SJSA1 (cell line): ENCODE data around the gene AKAP7. TPM values are rescaled to one million over a fixed set of nuclear protein-coding genes. Genes with fewer than 3 reads are reported as not detected.
"Not testable (repeated sequence)": the region's sequence is repeated elsewhere in the genome, so short reads cannot be mapped to it uniquely, and the experiment has no call there.

ENCODE experiments used
- DNase-seq, 2 experiments: peaks; one replicate each; pipeline ENCODE4 v3.0.0-alpha.2; 2015 to 2020; ENCODE audit warnings: low spot score in 2 of 2, low read depth in 1 of 2
- H3K27ac ChIP-seq: fragments of 250-450 bp; sonication (Bioruptor Pico); 2 replicates; pipeline ENCODE4 v1.5.1; 2020; ENCODE audit warnings: mild to moderate bottlenecking, moderate library complexity
- H3K27me3 ChIP-seq: fragments of 250-450 bp; sonication (Bioruptor Pico); replicated peaks from 2 replicates; pipeline ENCODE4 v1.5.1; 2020; ENCODE audit warnings: mild to moderate bottlenecking, moderate library complexity
- H3K36me3 ChIP-seq: fragments of 250-450 bp; sonication (Bioruptor Pico); 2 replicates; pipeline ENCODE4 v1.5.1; 2020; ENCODE audit warnings: mild to moderate bottlenecking
- H3K4me1 ChIP-seq: fragments of 250-450 bp; sonication (Bioruptor Pico); replicated peaks from 2 replicates; pipeline ENCODE4 v1.6.1; 2021; ENCODE audit warnings: mild to moderate bottlenecking
- H3K4me3 ChIP-seq: fragments of 250-450 bp; sonication (Bioruptor Pico); 2 replicates; pipeline ENCODE4 v1.5.1; 2020; ENCODE audit warnings: mild to moderate bottlenecking
- H3K9me3 ChIP-seq: fragments of 250-450 bp; sonication (Bioruptor Pico); replicated peaks from 2 replicates; pipeline ENCODE4 v1.5.1; 2020; ENCODE audit warnings: mild to moderate bottlenecking
- total RNA-seq: library from RNA; depleted of rRNA; stranded (reverse); fragments of >200 nt; shearing (Covaris generic); gene quantifications from 2 replicates; pipeline ENCODE4 v1.2.3, GENCODE V29; 2014; rRNA removed

Gene AKAP7
- total RNA-seq: 5.6 and 5.9 TPM in 2 replicates

DNA sequence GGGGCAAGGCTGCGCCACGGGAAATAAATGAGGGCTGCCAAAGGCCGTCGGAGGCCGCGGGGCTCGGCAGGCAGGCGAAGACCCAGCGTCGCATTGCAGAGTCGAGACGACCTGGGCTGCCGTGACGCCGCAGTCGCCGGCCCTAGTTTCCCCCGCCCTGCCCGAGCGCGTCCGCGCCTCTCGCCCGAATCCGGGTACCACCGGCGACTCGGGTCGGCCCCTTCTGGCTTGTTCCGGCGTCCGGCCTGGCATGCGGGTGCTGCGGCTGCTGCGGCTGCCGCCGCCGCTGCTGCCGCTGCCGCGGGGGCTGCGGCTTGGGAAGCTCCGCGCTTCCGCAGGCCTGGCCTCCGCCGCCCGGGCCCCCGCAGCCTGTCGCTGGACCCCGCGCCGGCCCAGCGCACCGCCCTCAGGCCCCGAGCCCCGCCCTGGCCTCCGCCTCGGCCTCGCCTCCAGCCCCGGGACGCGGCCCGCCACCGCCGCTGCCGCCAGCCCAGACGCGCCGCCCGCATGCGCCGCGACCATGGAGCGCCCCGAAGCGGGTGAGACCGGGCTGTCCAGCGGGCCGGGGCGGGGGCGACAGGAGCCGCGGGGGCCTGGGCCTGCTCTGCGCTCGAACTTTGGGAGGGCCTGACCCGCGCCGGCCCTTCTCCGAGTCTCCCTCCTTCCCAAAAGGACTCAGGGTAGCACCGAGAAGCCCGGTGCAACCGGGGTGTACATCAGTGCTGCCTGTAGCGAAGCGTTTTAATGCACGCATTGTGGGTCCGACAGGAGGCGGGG lies at the start of gene AKAP7:
Gene AKAP7, plus strand, starts transcription at position 224 of the 777 bp plus-strand sequence. Its CDS starts 297 bp downstream, at position 521.
- Histone ChIP-seq H3K27ac (peak within 1 kb of the TSS; percentile 87), H3K9me3 (0 out of 2 replicates have a peak, but pooled peaks cover 3% of the 10 kb centered on the region), H3K27me3 (no peaks in the 10 kb centered on the region), H3K4me3 (peak within 1 kb of the TSS; percentile 94), H3K36me3 (peaks cover 9% of the 10 kb centered on the region), H3K4me1 (peaks cover 15% of the 10 kb centered on the region)
- DNase-seq: peak; percentile 84

DNA sequence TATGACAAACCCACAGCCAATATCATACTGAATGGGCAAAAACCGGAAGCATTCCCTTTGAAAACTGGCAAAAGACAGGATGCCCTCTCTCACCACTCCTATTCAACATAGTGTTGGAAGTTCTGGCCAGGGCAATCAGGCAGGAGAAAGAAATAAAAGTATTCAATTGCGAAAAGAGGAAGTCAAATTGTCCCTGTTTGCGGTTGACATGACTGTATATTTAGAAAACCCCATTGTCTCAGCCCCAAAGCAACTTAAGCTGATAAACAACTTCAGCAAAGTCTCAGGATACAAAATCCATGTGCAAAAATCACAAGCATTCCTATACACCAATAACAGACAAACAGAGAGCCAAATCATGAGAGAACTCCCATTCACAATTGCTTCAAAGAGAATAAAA lies 44.9 kb upstream of the AKAP7 start:
- H3K4me1 ChIP-seq, H3K4me3 ChIP-seq, H3K9me3 ChIP-seq, H3K27ac ChIP-seq, H3K36me3 ChIP-seq, DNase-seq, H3K27me3 ChIP-seq: not testable (repeated sequence)

GRCh38 chr6:131091944-131092343 lies 43.3 kb upstream of the AKAP7 start:
- not testable (repeated sequence) for H3K4me1 ChIP-seq, H3K27me3 ChIP-seq, H3K4me3 ChIP-seq, H3K27ac ChIP-seq, H3K36me3 ChIP-seq, H3K9me3 ChIP-seq, DNase-seq

DNA sequence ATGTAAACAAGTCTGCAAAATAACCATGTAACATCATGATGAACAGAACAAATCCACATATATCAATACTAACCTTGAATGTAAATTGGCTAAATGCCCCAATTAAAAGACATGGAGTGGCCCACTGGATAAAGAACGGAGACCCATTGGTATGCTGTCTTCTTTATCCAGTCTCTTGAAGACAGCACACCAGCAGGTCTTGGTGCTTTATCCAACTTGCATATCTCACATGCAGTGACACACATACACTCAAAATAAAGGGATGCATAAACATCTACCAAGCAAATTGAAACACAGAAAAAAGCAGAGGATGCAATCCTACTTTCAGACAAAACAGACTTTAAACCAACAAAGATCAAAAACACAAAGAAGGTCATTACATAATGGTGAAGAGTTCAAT lies 41.9 kb upstream of the AKAP7 start:
- Histone ChIP-seq H3K4me1 (no peaks in the 10 kb centered on the region), H3K27me3 (no peaks in the 10 kb centered on the region), H3K4me3 (no peak overlapping the region), H3K27ac (no peak overlapping the region), H3K36me3 (no peaks in the 10 kb centered on the region), H3K9me3 (peaks cover 3% of the 10 kb centered on the region)
- DNase-seq: no peak

DNA sequence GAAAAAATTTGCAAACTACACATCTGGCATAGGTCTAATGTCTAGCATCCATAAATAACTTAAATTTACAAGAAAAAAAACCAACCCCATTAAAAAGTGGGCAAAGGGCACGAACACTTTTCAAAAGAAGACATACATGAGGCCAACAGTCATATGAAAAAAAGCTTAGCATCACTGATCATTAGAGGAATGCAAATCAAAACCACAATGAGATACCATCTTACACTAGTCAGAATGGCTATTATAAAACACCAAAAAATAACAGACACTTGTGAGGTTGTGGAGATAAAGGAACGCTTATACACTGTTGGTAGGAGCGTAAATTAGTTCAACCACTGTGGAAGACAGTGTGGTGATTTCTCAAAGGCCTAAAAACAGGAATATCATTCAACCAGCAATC lies 38.5 kb upstream of the AKAP7 start:
- no peak for DNase-seq
- no peaks in the 10 kb centered on the region for H3K36me3 ChIP-seq
- no peaks in the 10 kb centered on the region for H3K27me3 ChIP-seq
- no peak overlapping the region for H3K4me3 ChIP-seq
- peaks cover 3% of the 10 kb centered on the region for H3K9me3 ChIP-seq
- H3K4me1 ChIP-seq: peaks cover 9% of the 10 kb centered on the region
- no peak overlapping the region for H3K27ac ChIP-seq

DNA sequence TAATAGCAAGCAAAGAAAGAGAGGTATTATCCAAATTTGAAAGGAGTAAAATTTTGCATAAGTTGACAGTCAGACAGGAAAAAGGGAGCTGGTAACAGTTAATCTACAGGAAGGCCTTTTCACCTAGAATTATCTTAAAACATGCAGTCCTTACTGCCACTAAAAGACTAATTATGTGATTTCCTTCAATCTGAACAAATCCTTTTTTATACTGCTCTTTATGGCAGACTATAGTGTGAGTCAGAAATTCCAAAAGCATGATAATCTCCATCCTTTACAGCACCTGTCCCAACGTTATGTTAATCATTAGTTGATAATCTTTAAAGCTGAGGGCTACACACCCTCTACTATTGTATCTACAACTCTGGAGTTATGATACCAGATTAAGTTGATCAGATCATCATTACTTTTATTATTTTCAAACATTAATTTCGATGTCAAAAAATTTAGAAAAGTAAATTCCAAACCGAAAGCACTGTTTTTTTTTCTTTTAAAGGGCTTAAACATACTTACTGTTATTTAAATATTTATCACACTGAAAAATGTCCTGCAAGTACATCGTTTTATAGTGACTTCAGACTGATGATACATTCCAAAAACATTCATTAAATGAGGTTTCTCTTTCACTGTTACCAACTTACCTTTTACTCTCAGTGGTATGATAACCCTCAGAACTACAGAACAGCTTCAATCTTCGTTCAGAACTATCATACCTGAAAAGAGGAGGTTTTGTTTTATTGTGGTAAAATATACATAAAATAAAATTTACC lies 33.2 kb upstream of the AKAP7 start:
- Histone ChIP-seq H3K4me1 (peaks cover 27% of the 10 kb centered on the region), H3K36me3 (no peaks in the 10 kb centered on the region), H3K9me3 (no peaks in the 10 kb centered on the region), H3K4me3 (no peak overlapping the region), H3K27me3 (no peaks in the 10 kb centered on the region), H3K27ac (peak overlapping the region; percentile 1; the same call in 1 of the 2 replicates)
- DNase-seq: peak in 1 of 2 experiments; percentile 39

GRCh38 chr6:131103296-131103695 lies 32.0 kb upstream of the AKAP7 start:
- Histone ChIP-seq H3K4me3 (no peak overlapping the region), H3K36me3 (no peaks in the 10 kb centered on the region), H3K4me1 (peaks cover 39% of the 10 kb centered on the region), H3K9me3 (no peaks in the 10 kb centered on the region), H3K27ac (no peak overlapping the region), H3K27me3 (no peaks in the 10 kb centered on the region)
- no peak for DNase-seq

- peaks cover 39% of the 10 kb centered on the region for H3K4me1 ChIP-seq
- no peaks in the 10 kb centered on the region for H3K9me3 ChIP-seq
- DNase-seq: no peak
- H3K4me3 ChIP-seq: no peak overlapping the region
- no peaks in the 10 kb centered on the region for H3K27me3 ChIP-seq
- no peaks in the 10 kb centered on the region for H3K36me3 ChIP-seq
- H3K27ac ChIP-seq: no peak overlapping the region
Measured at GRCh38 chr6:131103901-131104300, 31.4 kb upstream of the AKAP7 start.

DNA sequence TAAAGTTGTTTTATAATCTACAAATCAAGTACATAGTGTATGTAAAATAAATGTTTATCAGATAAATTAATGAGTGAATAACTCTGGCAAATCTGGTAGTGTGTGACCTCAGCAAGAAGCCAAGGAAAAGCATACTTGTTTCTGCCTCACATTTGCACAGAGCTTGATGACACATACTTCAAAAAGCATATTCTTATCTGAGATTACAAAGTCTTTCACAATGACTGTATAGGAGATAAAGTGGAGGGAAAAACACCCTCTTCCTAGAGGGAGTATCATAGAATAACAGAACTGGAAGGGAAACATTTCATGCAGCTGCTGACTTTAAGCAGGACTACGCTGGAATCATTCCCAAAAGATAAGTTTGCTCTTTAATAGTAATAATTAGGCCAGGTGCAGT lies 28.1 kb upstream of the AKAP7 start:
- no peak overlapping the region for H3K27ac ChIP-seq
- H3K36me3 ChIP-seq: no peaks in the 10 kb centered on the region
- no peak overlapping the region for H3K4me3 ChIP-seq
- H3K27me3 ChIP-seq: no peaks in the 10 kb centered on the region
- peak in 1 of 2 experiments; percentile 30 for DNase-seq
- H3K4me1 ChIP-seq: peaks cover 26% of the 10 kb centered on the region
- no peaks in the 10 kb centered on the region for H3K9me3 ChIP-seq

GRCh38 chr6:131112249-131112648 lies 23.0 kb upstream of the AKAP7 start:
- no peaks in the 10 kb centered on the region for H3K36me3 ChIP-seq
- H3K27me3 ChIP-seq: no peaks in the 10 kb centered on the region
- H3K9me3 ChIP-seq: no peaks in the 10 kb centered on the region
- DNase-seq: no peak
- no peak overlapping the region for H3K27ac ChIP-seq
- peaks cover 10% of the 10 kb centered on the region for H3K4me1 ChIP-seq
- H3K4me3 ChIP-seq: no peak overlapping the region

- H3K9me3 ChIP-seq: no peaks in the 10 kb centered on the region
- H3K27me3 ChIP-seq: no peaks in the 10 kb centered on the region
- H3K27ac ChIP-seq: no peak overlapping the region
- H3K4me1 ChIP-seq: no peaks in the 10 kb centered on the region
- no peak overlapping the region for H3K4me3 ChIP-seq
- no peak for DNase-seq
- no peaks in the 10 kb centered on the region for H3K36me3 ChIP-seq
Measured at GRCh38 chr6:131115651-131116050, 19.6 kb upstream of the AKAP7 start.

DNA sequence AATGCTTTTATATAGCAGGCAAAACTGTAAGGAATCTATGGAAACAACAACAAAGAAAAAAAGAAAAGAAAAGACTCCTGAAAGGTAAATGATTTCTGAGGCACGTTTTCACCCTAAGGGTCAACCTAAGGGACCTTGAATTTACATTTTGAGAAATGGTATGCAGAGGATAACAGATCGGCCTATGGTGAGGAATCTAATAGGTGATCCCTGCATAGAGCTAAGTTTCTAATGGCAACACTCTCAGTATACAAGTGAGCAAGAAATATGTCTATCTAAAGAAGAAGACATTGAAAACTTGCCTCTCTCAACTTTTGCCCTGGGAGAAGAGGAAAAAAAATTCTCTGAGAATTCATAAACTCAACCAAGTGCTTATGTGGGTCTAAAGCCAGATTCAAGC lies 18.9 kb upstream of the AKAP7 start:
- no peak for DNase-seq
- H3K4me1 ChIP-seq: no peaks in the 10 kb centered on the region
- no peaks in the 10 kb centered on the region for H3K9me3 ChIP-seq
- no peak overlapping the region for H3K27ac ChIP-seq
- H3K4me3 ChIP-seq: no peak overlapping the region
- H3K27me3 ChIP-seq: no peaks in the 10 kb centered on the region
- H3K36me3 ChIP-seq: no peaks in the 10 kb centered on the region

DNA sequence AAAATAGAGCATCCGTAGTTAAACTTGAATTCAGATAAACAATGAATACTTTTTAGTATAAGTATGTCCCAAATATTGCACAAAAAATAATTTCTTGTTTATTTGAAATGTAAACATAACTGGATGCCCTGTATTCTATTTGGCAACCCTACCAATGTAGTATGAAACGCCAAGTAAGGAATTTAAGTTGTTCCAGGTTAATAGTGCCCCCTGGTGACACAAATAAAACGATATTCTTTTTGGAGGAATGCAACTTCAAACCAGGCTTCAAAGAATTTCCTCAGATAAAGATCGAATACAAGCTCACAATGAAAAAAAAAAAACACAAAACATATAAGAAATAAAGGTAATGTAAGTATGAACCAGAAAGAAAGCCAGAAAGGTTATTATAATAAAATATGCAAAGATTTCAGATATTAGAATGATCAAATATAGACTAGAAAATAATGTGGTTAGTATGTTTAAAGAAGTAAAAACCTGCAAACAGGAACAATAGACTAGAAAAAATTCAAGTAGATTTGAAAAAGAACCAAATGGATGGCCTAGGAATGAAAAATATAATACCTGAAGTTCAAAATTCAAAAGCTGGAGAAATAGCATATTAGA lies 18.4 kb upstream of the AKAP7 start:
- Histone ChIP-seq H3K4me3 (no peak overlapping the region), H3K27me3 (no peaks in the 10 kb centered on the region), H3K9me3 (no peaks in the 10 kb centered on the region), H3K4me1 (no peaks in the 10 kb centered on the region), H3K36me3 (no peaks in the 10 kb centered on the region), H3K27ac (no peak overlapping the region)
- peak in 1 of 2 experiments; percentile 53 for DNase-seq

DNA sequence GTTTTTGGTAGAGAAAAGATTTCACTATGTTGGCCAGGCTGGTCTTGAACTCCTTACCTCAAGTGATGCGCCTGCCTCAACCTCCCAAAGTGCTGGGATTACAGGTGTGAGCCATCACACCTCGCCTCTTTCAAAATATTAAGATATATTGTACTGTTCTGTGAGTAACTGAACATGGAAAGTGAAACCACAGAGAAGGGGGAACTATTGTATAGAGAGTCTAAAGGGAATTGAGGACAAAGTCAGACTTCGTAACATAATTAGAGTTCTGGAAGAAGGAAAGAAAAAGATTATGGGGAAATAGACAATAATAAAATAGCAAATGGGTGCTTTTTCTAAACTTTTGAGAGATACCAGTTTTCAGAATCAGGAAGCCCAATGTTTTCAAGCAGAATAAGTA lies 17.4 kb upstream of the AKAP7 start:
- Histone ChIP-seq H3K27me3 (no peaks in the 10 kb centered on the region), H3K36me3 (no peaks in the 10 kb centered on the region)
- no peak for DNase-seq

More for the DNA sequence above, 17.4 kb upstream of the AKAP7 start:
- H3K4me3 ChIP-seq: no peak overlapping the region
- H3K9me3 ChIP-seq: no peaks in the 10 kb centered on the region
- no peak overlapping the region for H3K27ac ChIP-seq
- H3K4me1 ChIP-seq: no peaks in the 10 kb centered on the region
